Measurements from ENCODE around the gene TXLNB.
"Not testable (repeated sequence)": the region's sequence is repeated elsewhere in the genome, so short reads cannot be mapped to it uniquely, and the experiment has no call there.

The TXLNB gene

GRCh38 chr6:139308936-139309603 is 17.3 kb upstream of the TXLNB start:
- DNase-seq: no peak

- no peak for DNase-seq
Observed at GRCh38 chr6:139308286-139308916, 16.6 kb upstream of the TXLNB start.

- DNase-seq: no peak
Observed at GRCh38 chr6:139306291-139306981, 14.6 kb upstream of the TXLNB start.

GRCh38 chr6:139303185-139303584 is 11.4 kb upstream of the TXLNB start:
- no peak for DNase-seq

DNA sequence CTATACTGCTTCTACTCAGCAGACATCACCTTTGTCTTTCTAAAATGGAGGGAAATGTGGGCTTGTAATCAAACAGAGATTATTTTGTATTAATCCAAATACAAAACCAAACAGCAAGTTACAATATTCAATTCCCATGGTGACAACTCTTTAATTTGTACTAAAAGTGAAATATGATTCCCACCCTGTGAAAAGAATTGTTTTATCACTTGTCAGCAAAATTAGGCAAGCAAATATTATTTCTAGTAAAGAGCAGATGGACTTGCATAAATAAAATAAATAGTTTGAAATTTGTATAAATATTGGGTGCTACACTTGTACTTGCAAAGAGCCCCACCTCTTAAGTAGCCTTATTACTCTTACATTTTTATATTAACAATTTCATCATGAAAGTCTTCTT is 6.1 kb upstream of the TXLNB start:
- no peak for DNase-seq

GRCh38 chr6:139296927-139297326 is 5.1 kb upstream of the TXLNB start:
- DNase-seq: no peak

- DNase-seq: no peak
Observed at GRCh38 chr6:139295901-139296300, 4.1 kb upstream of the TXLNB start.

- DNase-seq: no peak
Observed at GRCh38 chr6:139294090-139294489, 2.3 kb upstream of the TXLNB start.

- not testable (repeated sequence) for DNase-seq
Observed at GRCh38 chr6:139293230-139293629, 1.4 kb upstream of the TXLNB start.

- DNase-seq: no peak
Observed at GRCh38 chr6:139290787-139291311, 949 bp downstream of the TXLNB start.

DNA sequence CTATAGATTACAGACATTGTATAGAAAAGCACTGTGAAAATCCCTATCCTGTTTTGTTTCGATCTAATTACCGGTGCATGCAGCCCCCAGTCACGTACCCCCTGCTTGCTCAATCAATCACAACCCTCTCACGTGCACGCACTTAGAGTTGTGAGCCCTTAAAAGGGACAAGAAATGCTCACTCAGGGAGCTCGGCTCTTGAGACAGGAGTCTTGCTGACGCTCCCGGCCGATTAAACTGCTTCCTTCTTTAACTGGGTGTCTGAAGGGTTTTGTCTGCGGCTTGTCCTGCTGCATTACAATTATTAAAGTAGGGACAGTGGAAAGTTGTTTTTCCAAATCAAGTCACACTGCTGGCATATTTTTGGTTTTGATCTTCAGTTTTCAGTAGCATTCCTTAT is 2.6 kb downstream of the TXLNB start:
- no peak for DNase-seq

DNA sequence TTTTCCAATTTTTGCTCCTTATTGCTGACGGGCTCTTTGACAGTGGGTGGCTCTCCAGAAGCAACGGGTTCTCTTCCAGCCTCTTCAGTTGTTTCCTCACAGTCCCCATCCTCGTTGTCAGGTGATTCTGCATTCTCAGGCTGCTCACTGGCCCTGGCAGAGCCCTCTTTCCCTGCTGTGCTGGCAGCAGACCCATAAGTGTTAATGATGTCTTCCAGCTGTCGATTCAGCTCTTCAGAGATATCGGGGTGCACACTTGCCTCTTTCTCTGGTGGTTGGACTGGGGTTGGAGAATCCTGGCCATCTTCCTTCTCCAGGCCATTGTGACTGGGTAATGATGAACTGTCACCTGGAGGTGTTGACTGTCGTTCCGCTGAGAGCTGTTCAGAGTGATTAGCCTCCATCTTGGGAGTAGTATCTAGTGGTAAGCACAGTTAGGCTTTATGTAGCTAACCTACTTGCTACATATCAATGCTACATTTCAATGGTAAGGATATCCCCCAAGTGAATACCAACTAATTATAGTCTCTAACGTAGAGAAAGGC is 3.2 kb downstream of the TXLNB start:
- DNase-seq: no peak

DNA sequence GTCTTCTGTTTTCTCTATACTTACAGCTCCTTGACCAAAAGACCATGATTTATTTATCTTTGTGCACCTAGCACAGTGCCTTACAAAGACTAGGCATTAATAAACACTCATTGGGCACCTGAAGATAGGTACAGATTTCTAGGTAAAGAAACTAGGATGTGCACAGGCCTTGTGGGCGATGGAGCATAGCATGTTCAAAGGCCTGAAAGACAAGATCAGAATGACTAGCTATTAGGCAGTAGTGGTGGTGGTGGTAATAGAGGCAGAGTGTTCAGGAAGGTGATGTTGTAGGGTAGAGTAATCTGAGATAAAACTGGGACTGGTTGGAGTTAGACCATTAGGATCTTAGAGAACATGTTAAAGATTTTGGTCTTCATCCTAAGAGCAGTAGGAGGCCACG is 3.9 kb downstream of the TXLNB start:
- no peak for DNase-seq

DNA sequence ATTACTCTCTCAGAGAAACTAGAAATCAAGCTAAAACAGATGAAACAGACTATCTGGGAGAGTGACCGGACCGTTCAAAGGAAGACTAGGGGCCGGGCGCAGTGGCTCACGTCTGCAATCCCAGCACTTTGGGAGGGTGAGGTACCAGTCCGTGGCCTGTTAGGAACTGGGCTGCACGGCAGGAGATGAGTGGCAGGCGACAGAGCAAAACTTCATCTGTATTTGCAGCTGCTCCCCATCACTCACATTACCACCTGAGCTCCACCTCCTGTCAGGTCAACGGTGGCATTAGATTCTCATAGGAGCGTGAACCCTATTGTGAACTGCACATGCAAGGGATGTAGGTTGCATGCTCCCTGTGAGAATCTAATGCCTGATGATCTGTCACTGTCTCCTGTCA is 5.4 kb downstream of the TXLNB start:
- not testable (repeated sequence) for DNase-seq

GRCh38 chr6:139285590-139285989 is 6.2 kb downstream of the TXLNB start:
- DNase-seq: no peak

DNA sequence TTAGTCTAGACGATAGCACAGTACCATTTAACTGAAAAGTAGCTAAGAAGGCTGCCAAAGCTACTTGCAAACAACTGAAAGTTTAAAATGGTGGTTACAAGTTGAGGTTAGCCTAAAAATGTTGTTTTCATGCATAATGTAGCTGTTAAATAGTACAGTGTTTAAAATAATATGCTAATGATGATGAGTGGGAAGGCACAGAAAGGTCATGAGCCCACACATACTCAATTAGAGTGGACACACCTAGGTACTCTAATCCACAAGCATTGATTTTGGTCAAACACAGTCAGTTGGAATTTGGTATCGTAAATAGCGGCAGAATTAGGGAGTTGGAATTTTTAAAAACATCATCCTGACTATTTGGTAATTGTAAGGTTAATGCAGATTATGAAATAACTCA is 7.0 kb downstream of the TXLNB start:
- no peak for DNase-seq

DNA sequence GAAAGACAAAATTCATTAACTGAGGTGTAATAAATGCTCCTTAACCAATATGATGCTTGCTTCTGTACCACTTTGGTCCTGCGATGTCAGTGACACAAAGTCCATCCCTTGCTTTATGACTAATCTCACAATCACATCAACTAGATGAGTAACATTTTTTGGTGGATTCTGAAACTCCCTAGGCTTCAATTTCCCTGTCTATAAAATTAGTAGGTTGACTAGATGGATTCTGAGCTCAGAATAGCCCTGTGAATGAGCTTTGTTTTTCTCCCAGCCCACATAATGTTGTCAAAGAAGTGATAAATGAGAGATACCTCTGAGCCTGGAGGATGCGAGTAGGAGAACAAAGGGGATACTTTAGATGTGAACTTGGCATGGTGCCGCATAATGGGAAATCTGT is 9.1 kb downstream of the TXLNB start:
- no peak for DNase-seq

DNA sequence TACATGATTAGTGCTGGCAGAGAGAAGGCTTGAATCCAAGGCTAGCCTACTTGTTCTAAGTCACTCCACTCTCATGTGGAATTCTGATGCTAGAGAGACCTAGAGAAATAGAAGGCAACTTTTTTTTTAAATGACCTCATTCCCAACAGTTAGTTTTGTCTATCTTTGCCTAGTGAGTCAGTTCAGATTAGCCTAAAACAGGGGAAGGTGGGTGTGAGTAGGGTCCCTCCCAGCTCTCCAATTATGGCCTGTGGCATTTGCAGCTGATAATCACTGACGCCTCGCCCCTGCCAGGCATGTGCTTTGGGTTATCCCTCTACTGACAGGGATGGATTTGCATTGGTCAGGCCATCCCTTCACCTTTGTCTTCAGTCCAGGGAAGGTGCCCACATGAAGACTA is 13.6 kb downstream of the TXLNB start:
- DNase-seq: no peak

DNA sequence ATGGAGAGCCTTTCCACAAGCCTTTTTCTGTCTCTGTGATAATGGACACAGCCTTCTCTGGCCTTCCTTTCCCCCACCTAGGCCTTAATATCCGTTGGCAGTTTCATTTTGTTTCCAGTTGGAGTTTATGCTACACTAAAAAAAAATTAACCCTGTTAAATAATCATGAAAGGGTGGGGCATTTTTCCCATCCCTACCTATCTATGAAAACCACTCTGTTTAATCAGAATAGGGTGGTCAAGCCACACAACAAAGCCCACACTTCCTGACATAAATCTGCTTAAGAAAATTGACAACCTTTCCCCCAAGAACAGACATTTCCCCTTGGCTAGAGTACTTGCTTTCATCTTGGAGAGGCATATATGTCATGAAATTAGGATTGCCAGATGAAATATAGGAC is 14.2 kb downstream of the TXLNB start:
- no peak for DNase-seq

- no peak for DNase-seq
Observed at GRCh38 chr6:139277161-139277560, 14.6 kb downstream of the TXLNB start.

GRCh38 chr6:139275279-139276055 is 16.3 kb downstream of the TXLNB start:
- no peak for DNase-seq

DNA sequence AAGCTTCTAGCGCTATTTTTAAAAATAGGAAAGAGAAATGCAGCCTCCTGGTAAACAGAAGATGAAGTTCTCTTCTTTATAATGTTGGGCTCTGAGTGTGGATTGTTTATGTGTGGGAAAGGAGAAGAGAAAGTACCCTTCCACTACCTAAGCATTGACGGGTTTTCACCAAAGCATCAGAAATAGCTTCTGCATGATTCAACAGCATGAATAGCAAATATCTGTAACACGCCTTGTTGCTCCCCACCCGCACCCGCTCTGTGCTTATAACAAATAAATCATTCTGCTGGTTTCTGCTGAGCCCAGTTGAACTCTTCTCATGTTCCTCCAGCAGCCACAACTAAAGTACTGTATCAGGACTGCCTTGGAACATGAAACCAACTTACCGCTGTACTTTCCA is 20.7 kb downstream of the TXLNB start:
- no peak for DNase-seq

DNA sequence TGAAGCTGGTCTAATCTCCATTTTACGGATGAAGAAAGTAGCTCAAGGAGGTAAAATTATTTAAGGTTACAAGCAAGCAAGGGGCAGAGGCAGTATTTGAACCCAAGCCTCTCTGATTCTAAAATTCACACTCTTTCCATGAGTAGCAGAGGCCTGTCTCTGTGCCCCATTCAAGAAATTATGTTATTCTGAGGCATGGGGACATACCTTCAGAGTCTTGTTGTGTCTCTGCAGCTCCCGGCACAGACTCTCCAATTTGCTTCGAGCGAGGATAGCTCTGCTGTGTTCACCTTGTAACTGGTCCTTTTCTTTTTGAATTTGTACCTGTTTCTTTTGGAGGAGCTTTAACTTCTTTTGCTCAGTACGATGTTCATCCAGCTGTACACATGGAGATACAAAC is 21.5 kb downstream of the TXLNB start:
- DNase-seq: no peak
